GM10266 (cell line): ENCODE data around the gene ITGB5.

ENCODE experiments used
- DNase-seq: peaks from one replicate; pipeline ENCODE4 v3.0.0; 2012; ENCODE audit errors: extremely low spot score
- CTCF ChIP-seq: IDR thresholded peaks from 2 replicates; pipeline ENCODE4 v1.5.1; 2012; ENCODE audit warnings: mild to moderate bottlenecking, low read depth; ENCODE audit not compliant: control insufficient read depth, insufficient read depth; ENCODE audit errors: missing control alignments

ITGB5 gene

GRCh38 chr3:124802061-124802698, 85.0 kb downstream of the ITGB5 start:
- TF ChIP-seq CTCF: no peak
- no peak for DNase-seq

GRCh38 chr3:124800511-124801258, 86.5 kb downstream of the ITGB5 start:
- no peak for DNase-seq
- no peak for TF ChIP-seq CTCF

GRCh38 chr3:124800076-124800475, 87.1 kb downstream of the ITGB5 start:
- no peak for DNase-seq
- no peak for TF ChIP-seq CTCF

GRCh38 chr3:124799676-124800075, 87.5 kb downstream of the ITGB5 start:
- no peak for TF ChIP-seq CTCF

GRCh38 chr3:124797426-124797945, 89.7 kb downstream of the ITGB5 start:
- DNase-seq: no peak
- no peak for TF ChIP-seq CTCF

More at GRCh38 chr3:124799676-124800075, 87.5 kb downstream of the ITGB5 start:
- DNase-seq: no peak

GRCh38 chr3:124796477-124796876, 90.7 kb downstream of the ITGB5 start:
- no peak for TF ChIP-seq CTCF
- no peak for DNase-seq
